ENCODE measurements around the gene DUSP12. TPM values are rescaled to one million over a fixed set of nuclear protein-coding genes. Genes with fewer than 3 reads are reported as not detected.

The DUSP12 gene
- total RNA-seq, 1 experiment from 2014 or later: 29.4 TPM

- no peak for TF ChIP-seq ZNF219 (CRISPR knock-in tag; IDR thresholded peaks at IDR 0.05; ENCODE audit: borderline replicate concordance)
- no peak for TF ChIP-seq HMGA2 (CRISPR knock-in tag; IDR thresholded peaks at IDR 0.05)
- no peak for TF ChIP-seq AR (CRISPR knock-in tag; IDR thresholded peaks at IDR 0.05)
- TF ChIP-seq CREB1 (CRISPR knock-in tag; IDR thresholded peaks at IDR 0.05): no peak
- TF ChIP-seq, protein P1, sequence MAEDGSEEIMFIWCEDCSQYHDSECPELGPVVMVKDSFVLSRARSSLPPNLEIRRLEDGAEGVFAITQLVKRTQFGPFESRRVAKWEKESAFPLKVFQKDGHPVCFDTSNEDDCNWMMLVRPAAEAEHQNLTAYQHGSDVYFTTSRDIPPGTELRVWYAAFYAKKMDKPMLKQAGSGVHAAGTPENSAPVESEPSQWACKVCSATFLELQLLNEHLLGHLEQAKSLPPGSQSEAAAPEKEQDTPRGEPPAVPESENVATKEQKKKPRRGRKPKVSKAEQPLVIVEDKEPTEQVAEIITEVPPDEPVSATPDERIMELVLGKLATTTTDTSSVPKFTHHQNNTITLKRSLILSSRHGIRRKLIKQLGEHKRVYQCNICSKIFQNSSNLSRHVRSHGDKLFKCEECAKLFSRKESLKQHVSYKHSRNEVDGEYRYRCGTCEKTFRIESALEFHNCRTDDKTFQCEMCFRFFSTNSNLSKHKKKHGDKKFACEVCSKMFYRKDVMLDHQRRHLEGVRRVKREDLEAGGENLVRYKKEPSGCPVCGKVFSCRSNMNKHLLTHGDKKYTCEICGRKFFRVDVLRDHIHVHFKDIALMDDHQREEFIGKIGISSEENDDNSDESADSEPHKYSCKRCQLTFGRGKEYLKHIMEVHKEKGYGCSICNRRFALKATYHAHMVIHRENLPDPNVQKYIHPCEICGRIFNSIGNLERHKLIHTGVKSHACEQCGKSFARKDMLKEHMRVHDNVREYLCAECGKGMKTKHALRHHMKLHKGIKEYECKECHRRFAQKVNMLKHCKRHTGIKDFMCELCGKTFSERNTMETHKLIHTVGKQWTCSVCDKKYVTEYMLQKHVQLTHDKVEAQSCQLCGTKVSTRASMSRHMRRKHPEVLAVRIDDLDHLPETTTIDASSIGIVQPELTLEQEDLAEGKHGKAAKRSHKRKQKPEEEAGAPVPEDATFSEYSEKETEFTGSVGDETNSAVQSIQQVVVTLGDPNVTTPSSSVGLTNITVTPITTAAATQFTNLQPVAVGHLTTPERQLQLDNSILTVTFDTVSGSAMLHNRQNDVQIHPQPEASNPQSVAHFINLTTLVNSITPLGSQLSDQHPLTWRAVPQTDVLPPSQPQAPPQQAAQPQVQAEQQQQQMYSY (CRISPR knock-in tag; IDR thresholded peaks at IDR 0.05): no peak
- TF ChIP-seq ZNF512 (CRISPR knock-in tag; IDR thresholded peaks at IDR 0.05; ENCODE audit: borderline replicate concordance): no peak
- TF ChIP-seq ZNF263 (CRISPR knock-in tag; IDR thresholded peaks at IDR 0.05; ENCODE audit: low read depth): no peak
- TF ChIP-seq E2F4 (CRISPR knock-in tag; IDR thresholded peaks at IDR 0.05; ENCODE audit: borderline replicate concordance, low read depth): no peak
- TF ChIP-seq CBFB (CRISPR knock-in tag; IDR thresholded peaks at IDR 0.05; ENCODE audit: low read depth): no peak
- no peak for TF ChIP-seq USF1 (CRISPR knock-in tag; IDR thresholded peaks at IDR 0.05)
- no peak for TF ChIP-seq NFYB (CRISPR knock-in tag; conservative IDR thresholded peaks at IDR 0.05; ENCODE audit: low read depth)
- TF ChIP-seq ATF6 (CRISPR knock-in tag; IDR thresholded peaks at IDR 0.05): no peak
- TF ChIP-seq, protein P2, sequence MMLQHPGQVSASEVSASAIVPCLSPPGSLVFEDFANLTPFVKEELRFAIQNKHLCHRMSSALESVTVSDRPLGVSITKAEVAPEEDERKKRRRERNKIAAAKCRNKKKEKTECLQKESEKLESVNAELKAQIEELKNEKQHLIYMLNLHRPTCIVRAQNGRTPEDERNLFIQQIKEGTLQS (CRISPR knock-in tag; conservative IDR thresholded peaks at IDR 0.05): no peak
- no peak for TF ChIP-seq NFE2L1 (CRISPR knock-in tag; IDR thresholded peaks at IDR 0.05)
- TF ChIP-seq KAT7 (CRISPR knock-in tag; IDR thresholded peaks at IDR 0.05; ENCODE audit: borderline replicate concordance): no peak
- TF ChIP-seq ZNF232 (CRISPR knock-in tag; IDR thresholded peaks at IDR 0.05): no peak
- TF ChIP-seq ZNF317 (CRISPR knock-in tag; IDR thresholded peaks at IDR 0.05; ENCODE audit: borderline replicate concordance, low read depth): no peak
- TF ChIP-seq, protein P3, sequence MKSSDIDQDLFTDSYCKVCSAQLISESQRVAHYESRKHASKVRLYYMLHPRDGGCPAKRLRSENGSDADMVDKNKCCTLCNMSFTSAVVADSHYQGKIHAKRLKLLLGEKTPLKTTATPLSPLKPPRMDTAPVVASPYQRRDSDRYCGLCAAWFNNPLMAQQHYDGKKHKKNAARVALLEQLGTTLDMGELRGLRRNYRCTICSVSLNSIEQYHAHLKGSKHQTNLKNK (CRISPR knock-in tag; IDR thresholded peaks at IDR 0.05): no peak
- TF ChIP-seq GABPB1 (CRISPR knock-in tag; IDR thresholded peaks at IDR 0.05): no peak
- no peak for TF ChIP-seq EMX1 (CRISPR knock-in tag; IDR thresholded peaks at IDR 0.05)
- Mint-ChIP-seq H3K4me3 (no peak overlapping the region), H3K27me3 (ENCODE audit: low read depth) (peaks cover 4% of the 10 kb centered on the region), H3K36me3 (no peaks in the 10 kb centered on the region), H3K9me3 (no peaks in the 10 kb centered on the region), H3K4me1 (peaks cover 7% of the 10 kb centered on the region), H3K27ac (no peak overlapping the region)
- ChIA-PET CTCF (no interaction called here), POLR2A (no interaction called here)
- ATAC-seq (no peak), DNase-seq (ENCODE audit: low spot score) (no peak)
Observed at GRCh38 chr1:161710560-161710959, 39.0 kb upstream of the DUSP12 start.
